Effector memory CD4-positive, alpha-beta T cell (primary cell): ENCODE data around the gene TSEN34.

Experiments
- DNase-seq, 3 donors: peaks; one replicate each; pipeline ENCODE4 v3.0.0-alpha.2; 2020
- H3K27ac ChIP-seq: 2 replicates; pipeline ENCODE4 v1.7.0; 2013; ENCODE audit warnings: mild to moderate bottlenecking, low read length, moderate library complexity; ENCODE audit not compliant: insufficient read depth, poor library complexity, severe bottlenecking
- H3K27me3 ChIP-seq: replicated peaks from 2 replicates; pipeline ENCODE4 v1.7.0; 2013; ENCODE audit warnings: mild to moderate bottlenecking, low read length; ENCODE audit not compliant: insufficient read depth, control insufficient read depth, poor library complexity, severe bottlenecking
- H3K36me3 ChIP-seq: 2 replicates; pipeline ENCODE4 v1.7.0; 2013; ENCODE audit warnings: mild to moderate bottlenecking, low read length, moderate library complexity; ENCODE audit not compliant: control insufficient read depth, insufficient read depth
- H3K4me1 ChIP-seq: 2 replicates; pipeline ENCODE4 v1.7.0; 2013; ENCODE audit warnings: low read length, mild to moderate bottlenecking; ENCODE audit not compliant: control insufficient read depth, insufficient read depth, poor library complexity, severe bottlenecking
- H3K4me3 ChIP-seq: 2 replicates; pipeline ENCODE4 v1.7.0; 2013; ENCODE audit warnings: low read length, low read depth, mild to moderate bottlenecking; ENCODE audit not compliant: insufficient read depth, poor library complexity, severe bottlenecking
- H3K9me3 ChIP-seq: 2 replicates; pipeline ENCODE4 v1.7.0; 2013; ENCODE audit warnings: mild to moderate bottlenecking, low read length, moderate library complexity; ENCODE audit not compliant: control insufficient read depth

TSEN34 gene

GRCh38 chr19:54152878-54153524 lies 38.1 kb upstream of the TSEN34 start:
- Histone ChIP-seq H3K4me3 (no peak overlapping the region), H3K27ac (no peak overlapping the region), H3K36me3 (peaks cover 94% of the 10 kb centered on the region), H3K27me3 (no peaks in the 10 kb centered on the region), H3K9me3 (no peaks in the 10 kb centered on the region), H3K4me1 (peaks cover 21% of the 10 kb centered on the region)
- no peak for DNase-seq

GRCh38 chr19:54153731-54154326 lies 37.3 kb upstream of the TSEN34 start:
- H3K4me1 ChIP-seq: peaks cover 29% of the 10 kb centered on the region
- H3K36me3 ChIP-seq: peaks cover 91% of the 10 kb centered on the region
- no peak overlapping the region for H3K4me3 ChIP-seq
- no peak for DNase-seq
- H3K27me3 ChIP-seq: no peaks in the 10 kb centered on the region
- no peak overlapping the region for H3K27ac ChIP-seq
- H3K9me3 ChIP-seq: no peaks in the 10 kb centered on the region

GRCh38 chr19:54154603-54155345 lies 36.3 kb upstream of the TSEN34 start:
- Histone ChIP-seq H3K9me3 (no peaks in the 10 kb centered on the region), H3K27me3 (no peaks in the 10 kb centered on the region), H3K27ac (no peak overlapping the region), H3K4me3 (no peak overlapping the region), H3K36me3 (peaks cover 82% of the 10 kb centered on the region), H3K4me1 (peaks cover 32% of the 10 kb centered on the region)
- DNase-seq: peak in 1 of 3 donors; percentile 23

- no peaks in the 10 kb centered on the region for H3K9me3 ChIP-seq
- no peaks in the 10 kb centered on the region for H3K27me3 ChIP-seq
- peaks cover 38% of the 10 kb centered on the region for H3K4me1 ChIP-seq
- DNase-seq: no peak
- H3K4me3 ChIP-seq: no peak overlapping the region
- H3K36me3 ChIP-seq: peaks cover 72% of the 10 kb centered on the region
- H3K27ac ChIP-seq: peak overlapping the region; percentile 23
Measured at GRCh38 chr19:54155694-54156093, 35.4 kb upstream of the TSEN34 start.

- no peak overlapping the region for H3K27ac ChIP-seq
- H3K36me3 ChIP-seq: peaks cover 66% of the 10 kb centered on the region
- H3K27me3 ChIP-seq: no peaks in the 10 kb centered on the region
- no peak for DNase-seq
- H3K4me1 ChIP-seq: peaks cover 40% of the 10 kb centered on the region
- H3K9me3 ChIP-seq: no peaks in the 10 kb centered on the region
- H3K4me3 ChIP-seq: no peak overlapping the region
Measured at GRCh38 chr19:54156490-54156889, 34.6 kb upstream of the TSEN34 start.

GRCh38 chr19:54156953-54157352 lies 34.2 kb upstream of the TSEN34 start:
- peaks cover 40% of the 10 kb centered on the region for H3K4me1 ChIP-seq
- H3K9me3 ChIP-seq: no peaks in the 10 kb centered on the region
- no peak for DNase-seq
- H3K27ac ChIP-seq: peak overlapping the region; percentile 34
- no peak overlapping the region for H3K4me3 ChIP-seq
- H3K36me3 ChIP-seq: peaks cover 64% of the 10 kb centered on the region
- no peaks in the 10 kb centered on the region for H3K27me3 ChIP-seq

GRCh38 chr19:54158812-54159351 lies 32.2 kb upstream of the TSEN34 start:
- Histone ChIP-seq H3K27me3 (no peaks in the 10 kb centered on the region), H3K4me3 (peak overlapping the region; percentile 60), H3K4me1 (peaks cover 54% of the 10 kb centered on the region), H3K9me3 (no peaks in the 10 kb centered on the region), H3K27ac (peak overlapping the region; percentile 83), H3K36me3 (peaks cover 45% of the 10 kb centered on the region)
- DNase-seq: no peak

- Histone ChIP-seq H3K4me3 (peak within 1 kb of the TSS; percentile 60), H3K4me1 (peaks cover 57% of the 10 kb centered on the region), H3K36me3 (peaks cover 38% of the 10 kb centered on the region), H3K27me3 (no peaks in the 10 kb centered on the region), H3K9me3 (no peaks in the 10 kb centered on the region), H3K27ac (peak within 1 kb of the TSS; percentile 83)
- peak; percentile 98 to 100 (median 99) for DNase-seq
Measured at GRCh38 chr19:54159352-54160181, 31.5 kb upstream of the TSEN34 start, which contains the start of gene LENG1. Gene LENG1 (minus strand): TSS chr19:54159721. CDS start chr19:54159695, 26 bp downstream.

- peak overlapping the region; percentile 78 for H3K27ac ChIP-seq
- peaks cover 52% of the 10 kb centered on the region for H3K4me1 ChIP-seq
- H3K27me3 ChIP-seq: no peaks in the 10 kb centered on the region
- peak overlapping the region; percentile 55 for H3K4me3 ChIP-seq
- H3K36me3 ChIP-seq: peaks cover 30% of the 10 kb centered on the region
- no peak for DNase-seq
- H3K9me3 ChIP-seq: no peaks in the 10 kb centered on the region
Measured at GRCh38 chr19:54160182-54160811, 30.8 kb upstream of the TSEN34 start.
